K562 (cell line): ENCODE data around the gene CHERP. TPM values are rescaled to one million over a fixed set of nuclear protein-coding genes. Genes with fewer than 3 reads are reported as not detected.

Experiments used
- ATAC-seq: fragments of 200-7000 bp; cut with Tn5 transposase; 3 replicates; pipeline ENCODE4 v1.9.1; 2020; ENCODE audit warnings: moderate library complexity
- BruUV-seq: library from RNA; stranded (reverse); fragments of 400-500 nt; replicated peaks from 2 replicates; lab custom pipeline; 2021; lab: Mats Ljungman, UMichigan
- CTCF ChIA-PET: fragments of 300-600 bp; formaldehyde crosslinking; extraction: SDS; loops from one replicate; lab custom pipeline; 2021; ENCODE audit warnings: low intra/inter-chr PET ratio; lab: Yijun Ruan, JAX
- POLR2A ChIA-PET: fragments of 300-600, 350-650 bp; sonication (Branson Sonifier 250); formaldehyde crosslinking; extraction: SDS; loops from one replicate; lab custom pipeline; 2021; ENCODE audit warnings: antibody characterized with exemption, inconsistent platforms; lab: Yijun Ruan, JAX
- DNase-seq, 4 experiments: peaks; one replicate each; pipeline versions ENCODE4 v3.0.0 to v3.0.0-alpha.2; 2011 to 2018; ENCODE audit warnings: low spot score in 3 of 4, mixed read lengths in 3 of 4; ENCODE audit errors: extremely low read depth in 1 of 4
- FAIRE-seq: peaks from 2 replicates; lab custom pipeline; 2011; peaks lifted over from hg19 to GRCh38; lab: Jason Lieb, UNC
- H2AFZ ChIP-seq: 2 replicates; pipeline ENCODE4 v1.6.0; 2011; ENCODE audit warnings: low read depth, low read length, control low read depth, inconsistent platforms
- H3K27ac ChIP-seq: fragments of 200-600 bp; 3 replicates; pipeline ENCODE4 v1.8.0; 2011; ENCODE audit warnings: low read depth, mild to moderate bottlenecking, control low read depth, inconsistent platforms, low read length, moderate library complexity, mixed read lengths; ENCODE audit errors: extremely low read depth
- H3K27me3 ChIP-seq, 2 experiments: fragments of 300-600 bp in 1 of 2; 2 replicates in 1 of 2; 3 replicates in 1 of 2; pipeline versions ENCODE4 v1.6.0 to v1.8.0; 2011; ENCODE audit warnings: inconsistent platforms in 2 of 2, low read length in 2 of 2, mild to moderate bottlenecking in 1 of 2, mixed read lengths in 1 of 2, moderate library complexity in 1 of 2; ENCODE audit not compliant: control insufficient read depth in 2 of 2, insufficient read depth in 2 of 2
- H3K36me3 ChIP-seq: fragments of 300-600 bp; 3 replicates; pipeline ENCODE4 v1.8.0; 2011; ENCODE audit warnings: mild to moderate bottlenecking, low read length, inconsistent platforms; ENCODE audit not compliant: control insufficient read depth, insufficient read depth
- H3K4me1 ChIP-seq, 2 experiments: fragments of 200-600 bp in 1 of 2; replicated peaks in 1 of 2; 2 replicates in 1 of 2; 3 replicates in 1 of 2; pipeline versions ENCODE4 v1.5.1 to v1.8.0; 2011; ENCODE audit warnings: inconsistent platforms in 2 of 2, low read length in 2 of 2, mild to moderate bottlenecking in 1 of 2, mixed read lengths in 1 of 2, moderate library complexity in 1 of 2; ENCODE audit not compliant: control insufficient read depth in 2 of 2, insufficient read depth in 2 of 2
- H3K4me2 ChIP-seq: 2 replicates; pipeline ENCODE4 v1.6.1; 2011; ENCODE audit warnings: low read length, control low read depth, inconsistent platforms, mixed read lengths; ENCODE audit not compliant: insufficient read depth
- H3K4me3 ChIP-seq: fragments of 200-600 bp; sonication (generic), shearing (Covaris generic); 2 replicates; pipeline ENCODE4 v1.5.1; 2016; ENCODE audit warnings: control low read depth, inconsistent platforms
- H3K79me2 ChIP-seq: fragments of 200-600 bp; 3 replicates; pipeline ENCODE4 v1.8.0; 2011; ENCODE audit warnings: low read length, inconsistent platforms; ENCODE audit not compliant: control insufficient read depth, insufficient read depth
- H3K9ac ChIP-seq, 2 experiments: 2 replicates each; pipeline versions ENCODE4 v1.6.0 to v1.6.1; 2011; ENCODE audit warnings: low read depth in 2 of 2, low read length in 2 of 2, control low read depth in 1 of 2, inconsistent platforms in 1 of 2, mild to moderate bottlenecking in 1 of 2, mixed read lengths in 1 of 2; ENCODE audit not compliant: insufficient read depth in 1 of 2
- H3K9me1 ChIP-seq: one replicate; pipeline ENCODE4 v1.6.0; 2011; ENCODE audit warnings: inconsistent platforms, mild to moderate bottlenecking, low read length, moderate library complexity; ENCODE audit not compliant: control insufficient read depth, insufficient read depth
- H3K9me3 ChIP-seq: replicated peaks from 2 replicates; pipeline ENCODE4 v1.5.1; 2011; ENCODE audit warnings: low read depth, low read length, inconsistent platforms; ENCODE audit not compliant: control insufficient read depth, insufficient read depth
- H4K20me1 ChIP-seq: replicated peaks from 2 replicates; pipeline ENCODE4 v1.6.1; 2011; ENCODE audit warnings: low read length, inconsistent platforms, mixed read lengths; ENCODE audit not compliant: control insufficient read depth, insufficient read depth
- E4F1 ChIP-seq: fragments of 250-450 bp; sonication (Bioruptor Pico); IDR thresholded peaks from 2 replicates; pipeline ENCODE4 v1.5.0; 2021; ENCODE audit warnings: mild to moderate bottlenecking, borderline replicate concordance
- ZNF561 ChIP-seq: fragments of 450-650 bp; formaldehyde crosslinking; conservative IDR thresholded peaks from 2 replicates; pipeline ENCODE4 v1.4.0; 2020; ENCODE audit warnings: mild to moderate bottlenecking, moderate library complexity
- whole genome bisulfite sequencing: fragments of 100-300 bp; shearing (Covaris generic); methylation state at CpG from one replicate; pipeline ENCODE4 v1.1.6; 2016; ENCODE audit warnings: low coverage, mixed read lengths; ENCODE audit not compliant: insufficient coverage; ENCODE audit errors: missing lambda C conversion rate; 5-methylcytosine and 5-hydroxymethylcytosine counted together
- in situ Hi-C: fragments of 300-500 bp; cut with MboI; formaldehyde crosslinking; loops from 4 replicates; pipeline ENCODE4 v1.15.0; 2018; ENCODE audit warnings: inconsistent platforms, mixed read lengths
- intact Hi-C: fragments of 100-400 bp; cut with micrococcal nuclease; formaldehyde crosslinking; loops from 2 replicates; pipeline ENCODE4 v1.14.2; 2022
- polyA plus RNA-seq, 8 experiments: library from polyadenylated mRNA; depleted of rRNA in 4 of 8; stranded (reverse) in 5 of 8; unstranded in 3 of 8; fragments of >200 nt; fragmentation: Nextera tagmentation in 2 of 8; fragmentation: Illumina TruSeq in 1 of 8; extraction: Ambion mirVana in 2 of 8; extraction: Trizol in 1 of 8; gene quantifications; 2 replicates each; pipeline versions ENCODE4 v1.2.1 to v1.2.3, GENCODE V29; 2011 to 2014; ENCODE audit warnings: inconsistent platforms in 1 of 8, missing spikeins in 1 of 8
- total RNA-seq, 7 experiments: library from RNA; depleted of rRNA in 6 of 7; stranded (reverse); fragments of >200 nt in 6 of 7; fragmentation: Illumina TruSeq in 2 of 7; extraction: Trizol in 2 of 7; gene quantifications; 2 replicates each; pipeline versions ENCODE4 v1.2.1 to v1.2.3, GENCODE V29; 2011 to 2021; ENCODE audit warnings: low replicate concordance in 1 of 7

Gene CHERP
- total and polyA plus RNA-seq, 9 of the 15 experiments (the other 6 are each of a cell fraction or from before 2014, with no cell fraction given) = 0.60 to 85.1 (median 7.8) TPM

DNA sequence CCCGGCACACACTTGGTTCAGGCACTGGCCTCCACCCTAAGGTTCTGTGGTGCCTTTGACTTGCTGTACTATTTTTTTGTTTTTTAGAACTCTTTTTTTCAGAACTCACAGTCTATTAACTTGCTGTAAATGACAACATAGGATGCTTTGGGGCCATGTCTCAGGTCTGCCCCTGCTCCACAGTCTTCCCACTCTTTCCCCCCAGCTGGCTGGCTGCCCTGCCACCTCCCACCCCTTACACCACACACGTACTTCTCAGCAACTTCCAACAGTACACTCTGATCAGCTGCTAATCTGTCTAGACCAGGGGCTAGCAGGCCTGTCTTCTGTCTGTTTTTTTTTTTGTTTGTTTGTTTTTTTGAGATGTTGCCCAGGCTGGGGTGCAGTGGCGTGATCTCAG lies 38.0 kb downstream of the CHERP start:
- no peaks in the 10 kb centered on the region for H3K79me2 ChIP-seq
- WGBS = 84% methylated on average over 3 of the region's 3 CpGs
- H4K20me1 ChIP-seq = no peaks in the 10 kb centered on the region
- H3K4me1 ChIP-seq = no peaks in the 10 kb centered on the region; a peak in 1 of 5 replicates
- no peak overlapping the region for H3K9ac ChIP-seq
- no peak for ATAC-seq
- intact Hi-C loops = no loop called here
- H3K27me3 ChIP-seq = no peaks in the 10 kb centered on the region
- no TSS peak for BruUV-seq
- H3K4me3 ChIP-seq = no peak overlapping the region
- H3K27ac ChIP-seq = no peak overlapping the region
- ChIA-PET CTCF (no interaction called here), POLR2A (no interaction called here)
- no peaks in the 10 kb centered on the region for H3K9me3 ChIP-seq
- no peak for TF ChIP-seq E4F1 (CRISPR knock-in tag)
- no peak for TF ChIP-seq ZNF561
- H3K9me1 ChIP-seq = no peaks in the 10 kb centered on the region
- peaks cover 30% of the 10 kb centered on the region; the same call in 2 of the 3 replicates for H3K36me3 ChIP-seq
- in situ Hi-C loops = no loop called here
- DNase-seq = no peak
- no peak for FAIRE-seq
- no peak overlapping the region for H3K4me2 ChIP-seq
- H2AFZ ChIP-seq = no peak overlapping the region
